HCT116 (cell line): ENCODE measurements around the gene FAM151A. TPM values are rescaled to one million over a fixed set of nuclear protein-coding genes. Genes with fewer than 3 reads are reported as not detected.

Experiments
- ATAC-seq: fragments of 200-7000 bp; cut with Tn5 transposase; 2 replicates; pipeline ENCODE4 v1.9.1; 2020; ENCODE audit warnings: mild to moderate bottlenecking, moderate library complexity
- BruUV-seq: library from RNA; stranded (reverse); fragments of 400-500 nt; replicated peaks from 2 replicates; lab custom pipeline; 2021; lab: Mats Ljungman, UMichigan
- CTCF ChIA-PET: fragments of 300-600 bp; sonication (Branson Sonifier 250); formaldehyde crosslinking; loops from one replicate; lab custom pipeline; 2021; ENCODE audit warnings: antibody characterized with exemption; lab: Charles Lee
- POLR2A ChIA-PET: fragments of 300-600, 350-600 bp; sonication (Branson Sonifier 250); formaldehyde crosslinking; loops from one replicate; lab custom pipeline; 2021; ENCODE audit warnings: antibody characterized with exemption; lab: Charles Lee
- RAD21 ChIA-PET, 2 experiments: fragments of 300-600 bp; sonication (Branson Sonifier 250); formaldehyde crosslinking; loops; one replicate each; lab custom pipeline; 2023; ENCODE audit warnings: low total read pairs in 2 of 2; ENCODE audit not compliant: uncharacterized antibody in 2 of 2, unreplicated experiment in 2 of 2, low non-redundant PET in 1 of 2; lab: Charles Lee
- DNase-seq: peaks from one replicate; pipeline ENCODE4 v3.0.0-alpha.2; 2010; ENCODE audit warnings: low read depth, low spot score
- H2AFZ ChIP-seq: fragments of 200-600 bp; shearing (Covaris generic), sonication (generic); 2 replicates; pipeline ENCODE4 v1.6.1; 2017; ENCODE audit warnings: low read depth, mixed run types, mixed read lengths, antibody characterized with exemption, low read length; ENCODE audit not compliant: poor library complexity, severe bottlenecking
- H3K27ac ChIP-seq: 2 replicates; pipeline ENCODE4 v1.5.1; 2012; ENCODE audit warnings: low read depth, low read length
- H3K27me3 ChIP-seq: fragments of 200-600 bp; sonication (generic); 2 replicates; pipeline ENCODE4 v1.6.1; 2016; ENCODE audit warnings: mixed run types, low read length, mixed read lengths; ENCODE audit not compliant: insufficient read depth
- H3K36me3 ChIP-seq, 2 experiments: fragments of 200-500 bp in 1 of 2; fragments of 200-600 bp in 1 of 2; sonication (Bioruptor generic) in 1 of 2; sonication (generic) in 1 of 2; 2 replicates each; pipeline versions ENCODE4 v1.5.1 to v1.6.1; 2014 to 2016; ENCODE audit warnings: low read length in 2 of 2, inconsistent platforms in 1 of 2, mixed read lengths in 1 of 2, mixed run types in 1 of 2; ENCODE audit not compliant: insufficient read depth in 2 of 2, control insufficient read depth in 1 of 2
- H3K4me1 ChIP-seq, 2 experiments: fragments of 200-600 bp in 1 of 2; sonication (generic) in 1 of 2; 2 replicates each; pipeline versions ENCODE4 v1.5.1 to v1.6.1; 2012 to 2017; ENCODE audit warnings: low read length in 2 of 2, inconsistent platforms in 1 of 2, mild to moderate bottlenecking in 1 of 2, mixed read lengths in 1 of 2, mixed run types in 1 of 2, moderate library complexity in 1 of 2; ENCODE audit not compliant: insufficient read depth in 2 of 2, control insufficient read depth in 1 of 2
- H3K4me2 ChIP-seq: fragments of 200-600 bp; sonication (generic); 2 replicates; pipeline ENCODE4 v1.6.1; 2017; ENCODE audit warnings: mixed run types, low read length, mixed read lengths
- H3K4me3 ChIP-seq, 2 experiments: fragments of 200-600 bp in 1 of 2; sonication (generic) in 1 of 2; replicated peaks in 1 of 2; 2 replicates each; pipeline ENCODE4 v1.5.1; 2011 to 2016; ENCODE audit warnings: low read length in 2 of 2, control low read depth in 1 of 2, low read depth in 1 of 2, mild to moderate bottlenecking in 1 of 2, mixed read lengths in 1 of 2, mixed run types in 1 of 2
- H3K79me2 ChIP-seq: fragments of 200-600 bp; sonication (generic); 2 replicates; pipeline ENCODE4 v1.6.1; 2017; ENCODE audit warnings: mild to moderate bottlenecking, mixed run types, low read length, moderate library complexity, mixed read lengths; ENCODE audit not compliant: insufficient read depth
- H3K9ac ChIP-seq: fragments of 200-600 bp; sonication (generic); 2 replicates; pipeline ENCODE4 v1.6.1; 2016; ENCODE audit warnings: low read length, mixed read lengths
- H3K9me2 ChIP-seq: fragments of 200-600 bp; sonication (generic), shearing (Covaris generic); 2 replicates; pipeline ENCODE4 v1.6.1; 2017; ENCODE audit warnings: mixed run types, mild to moderate bottlenecking, moderate library complexity; ENCODE audit not compliant: insufficient read depth
- H3K9me3 ChIP-seq, 2 experiments: fragments of 200-500 bp in 1 of 2; fragments of 200-600 bp in 1 of 2; sonication (Bioruptor generic) in 1 of 2; sonication (generic) in 1 of 2; 2 replicates each; pipeline ENCODE4 v1.6.1; 2014 to 2017; ENCODE audit warnings: low read length in 2 of 2, mixed read lengths in 2 of 2, inconsistent platforms in 1 of 2, low read depth in 1 of 2, mild to moderate bottlenecking in 1 of 2, mixed run types in 1 of 2, moderate library complexity in 1 of 2; ENCODE audit not compliant: control insufficient read depth in 1 of 2, insufficient read depth in 1 of 2
- H4K20me1 ChIP-seq: fragments of 200-600 bp; sonication (generic), shearing (Covaris generic); 2 replicates; pipeline ENCODE4 v1.6.1; 2017; ENCODE audit warnings: mixed run types, mild to moderate bottlenecking, moderate library complexity; ENCODE audit not compliant: insufficient read depth
- CBX3 ChIP-seq: IDR thresholded peaks from 2 replicates; pipeline ENCODE4 v1.6.1; 2012; ENCODE audit warnings: low read depth
- EGR1 ChIP-seq: IDR thresholded peaks from 2 replicates; pipeline ENCODE4 v1.6.1; 2012; ENCODE audit warnings: low read depth
- EZH2 ChIP-seq: fragments of 200-600 bp; sonication (generic); IDR thresholded peaks from 2 replicates; pipeline ENCODE4 v1.6.1; 2017; ENCODE audit warnings: antibody characterized with exemption, mixed run types
- EZH2phosphoT487 ChIP-seq: fragments of 200-600 bp; IDR thresholded peaks from 2 replicates; pipeline ENCODE4 v1.6.1; 2018; ENCODE audit warnings: antibody characterized with exemption, borderline replicate concordance
- FOSL1 ChIP-seq: IDR thresholded peaks from 2 replicates; pipeline ENCODE4 v1.6.1; 2012; ENCODE audit warnings: low read depth
- JUND ChIP-seq: IDR thresholded peaks from 2 replicates; pipeline ENCODE4 v1.6.1; 2012
- MAX ChIP-seq: IDR thresholded peaks from 2 replicates; pipeline ENCODE4 v1.6.1; 2012
- POLR2A ChIP-seq: IDR thresholded peaks from 2 replicates; pipeline ENCODE4 v1.7.0; 2011; ENCODE audit warnings: borderline replicate concordance; ENCODE audit not compliant: insufficient read depth, insufficient read length; ENCODE audit errors: extremely low read depth
- POLR2AphosphoS5 ChIP-seq: IDR thresholded peaks from 2 replicates; pipeline ENCODE4 v1.6.1; 2011; ENCODE audit warnings: mild to moderate bottlenecking, low read depth, low read length, moderate library complexity
- RAD21 ChIP-seq: IDR thresholded peaks from 2 replicates; pipeline ENCODE4 v1.6.1; 2012; ENCODE audit warnings: low read depth, mild to moderate bottlenecking
- REST ChIP-seq: IDR thresholded peaks from 2 replicates; pipeline ENCODE4 v1.6.1; 2012; ENCODE audit warnings: low read depth
- SIN3A ChIP-seq: IDR thresholded peaks from 2 replicates; pipeline ENCODE4 v1.6.1; 2012; ENCODE audit warnings: low read depth
- SRF ChIP-seq: IDR thresholded peaks from 2 replicates; pipeline ENCODE4 v1.6.1; 2012; ENCODE audit warnings: low read depth
- YY1 ChIP-seq: IDR thresholded peaks from 2 replicates; pipeline ENCODE4 v1.6.1; 2011; ENCODE audit warnings: low read length, low read depth, moderate library complexity, mild to moderate bottlenecking; ENCODE audit not compliant: insufficient replicate concordance; ENCODE audit errors: extremely low read depth
- ZBTB33 ChIP-seq: IDR thresholded peaks from 2 replicates; pipeline ENCODE4 v1.6.1; 2011; ENCODE audit warnings: mild to moderate bottlenecking, low read length, moderate library complexity; ENCODE audit not compliant: insufficient replicate concordance; ENCODE audit errors: extremely low read depth
- ZFX ChIP-seq: fragments of 450-650 bp; IDR thresholded peaks from 2 replicates; pipeline ENCODE4 v1.6.1; 2017
- intact Hi-C: fragments of 100-400 bp; cut with micrococcal nuclease; formaldehyde crosslinking; loops from 2 replicates; pipeline ENCODE4 v1.10.0; 2022
- total RNA-seq: library from RNA; stranded (reverse); gene quantifications from one replicate; pipeline ENCODE4 v1.2.1, GENCODE V29; 2021; ENCODE audit not compliant: unreplicated experiment

FAM151A gene
- total RNA-seq, 1 experiment from 2014 or later: not detected

GRCh38 chr1:54600947-54601721 is 22.2 kb downstream of the FAM151A start:
- Histone ChIP-seq H3K4me3 (no peak overlapping the region), H2AFZ (no peak overlapping the region), H3K36me3 (peaks cover 3 to 6% of the 10 kb centered on the region in 2 experiments; a peak in 3 of 4 replicates), H4K20me1 (no peaks in the 10 kb centered on the region), H3K9me2 (no peaks in the 10 kb centered on the region), H3K27ac (no peak overlapping the region), H3K9me3 (no peaks in the 10 kb centered on the region)
- POLR2A ChIA-PET: no interaction called here
- intact Hi-C loops: no loop called here
- RAD21 ChIA-PET: no interaction called here
- no TSS peak for BruUV-seq
- no peak for TF ChIP-seq MAX
- no peak for TF ChIP-seq EGR1
- TF ChIP-seq ZBTB33: no peak
- no peak for TF ChIP-seq JUND
- no peak for TF ChIP-seq POLR2A
- no peak for TF ChIP-seq YY1
- no peak for TF ChIP-seq EZH2
- TF ChIP-seq SIN3A: no peak
- TF ChIP-seq REST: no peak
- TF ChIP-seq FOSL1: no peak
- TF ChIP-seq SRF: no peak
- TF ChIP-seq EZH2phosphoT487: no peak
- TF ChIP-seq POLR2AphosphoS5: no peak
- no peak for TF ChIP-seq CBX3
- TF ChIP-seq RAD21: no peak
- no peak for TF ChIP-seq ZFX
- TF ChIP-seq, all 23 proteins: peak for 0
- Histone ChIP-seq H3K9ac (no peak overlapping the region), H3K4me2 (no peak overlapping the region), H3K27me3 (no peaks in the 10 kb centered on the region), H3K4me1 (no peaks in the 10 kb centered on the region), H3K79me2 (no peaks in the 10 kb centered on the region)
- no peak for ATAC-seq
- CTCF ChIA-PET: no interaction called here
- DNase-seq: no peak
